Nephron (organoid): ENCODE measurements around the gene TMEM128.

Experiments
- H3K27ac Mint-ChIP-seq, 3 experiments: 2 replicates each; pipeline ENCODE4 v1.8.0; 2020; ENCODE audit warnings: mixed read lengths in 3 of 3, mild to moderate bottlenecking in 2 of 3, moderate library complexity in 1 of 3
- H3K27me3 Mint-ChIP-seq: 2 replicates; pipeline ENCODE4 v1.8.0; 2021; ENCODE audit warnings: low read depth, mild to moderate bottlenecking, moderate library complexity, mixed read lengths
- H3K36me3 Mint-ChIP-seq: 2 replicates; pipeline ENCODE4 v1.8.0; 2020; ENCODE audit warnings: low read depth, mixed read lengths
- H3K4me1 Mint-ChIP-seq: 2 replicates; pipeline ENCODE4 v1.8.0; 2020; ENCODE audit warnings: mixed read lengths
- H3K4me3 Mint-ChIP-seq, 3 experiments: 2 replicates each; pipeline ENCODE4 v1.8.0; 2020; ENCODE audit warnings: mild to moderate bottlenecking in 3 of 3, mixed read lengths in 3 of 3, moderate library complexity in 2 of 3
- H3K9me3 Mint-ChIP-seq: 2 replicates; pipeline ENCODE4 v1.8.0; 2020; ENCODE audit warnings: mixed read lengths
- TF ChIP-seq, protein P1 (sequence below), 3 experiments: fragments of 200-600 bp; sonication (generic); IDR thresholded peaks; one replicate each; pipeline ENCODE4 v1.5.0; 2021; ENCODE audit warnings: antibody characterized with exemption in 3 of 3; ENCODE audit not compliant: unreplicated experiment in 3 of 3

TMEM128 gene

DNA sequence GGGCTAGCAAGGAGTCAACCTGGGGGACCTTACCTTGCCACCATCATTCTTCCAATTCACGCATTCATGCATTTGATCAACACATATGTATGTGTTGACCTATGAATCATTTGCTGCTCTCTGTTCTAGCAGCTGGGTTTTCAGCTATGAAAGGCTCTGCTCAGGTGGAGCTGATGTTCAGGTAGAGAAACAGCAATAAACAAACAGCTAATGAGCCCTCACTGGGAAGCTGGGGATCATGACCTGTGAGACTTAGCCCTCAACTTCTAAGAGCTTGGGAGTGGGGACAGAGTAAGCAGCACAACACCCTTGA is 19.7 kb downstream of the TMEM128 start:
- TF ChIP-seq, protein P1, sequence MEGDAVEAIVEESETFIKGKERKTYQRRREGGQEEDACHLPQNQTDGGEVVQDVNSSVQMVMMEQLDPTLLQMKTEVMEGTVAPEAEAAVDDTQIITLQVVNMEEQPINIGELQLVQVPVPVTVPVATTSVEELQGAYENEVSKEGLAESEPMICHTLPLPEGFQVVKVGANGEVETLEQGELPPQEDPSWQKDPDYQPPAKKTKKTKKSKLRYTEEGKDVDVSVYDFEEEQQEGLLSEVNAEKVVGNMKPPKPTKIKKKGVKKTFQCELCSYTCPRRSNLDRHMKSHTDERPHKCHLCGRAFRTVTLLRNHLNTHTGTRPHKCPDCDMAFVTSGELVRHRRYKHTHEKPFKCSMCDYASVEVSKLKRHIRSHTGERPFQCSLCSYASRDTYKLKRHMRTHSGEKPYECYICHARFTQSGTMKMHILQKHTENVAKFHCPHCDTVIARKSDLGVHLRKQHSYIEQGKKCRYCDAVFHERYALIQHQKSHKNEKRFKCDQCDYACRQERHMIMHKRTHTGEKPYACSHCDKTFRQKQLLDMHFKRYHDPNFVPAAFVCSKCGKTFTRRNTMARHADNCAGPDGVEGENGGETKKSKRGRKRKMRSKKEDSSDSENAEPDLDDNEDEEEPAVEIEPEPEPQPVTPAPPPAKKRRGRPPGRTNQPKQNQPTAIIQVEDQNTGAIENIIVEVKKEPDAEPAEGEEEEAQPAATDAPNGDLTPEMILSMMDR (IDR thresholded peaks at IDR 0.05; ENCODE audit: unreplicated experiment in 3 of 3) = no peak
- Mint-ChIP-seq H3K36me3 (peaks cover 7% of the 10 kb centered on the region), H3K27ac (no peak overlapping the region), H3K9me3 (peaks cover 25% of the 10 kb centered on the region), H3K4me3 (no peak overlapping the region), H3K4me1 (no peaks in the 10 kb centered on the region), H3K27me3 (peaks cover 82% of the 10 kb centered on the region)

- H3K4me3 Mint-ChIP-seq = peak overlapping the region in 1 of 3 experiments; percentile 62
- no peak overlapping the region for H3K27ac Mint-ChIP-seq
- peaks cover 24% of the 10 kb centered on the region for H3K9me3 Mint-ChIP-seq
- TF ChIP-seq, protein P1 (IDR thresholded peaks at IDR 0.05; ENCODE audit: unreplicated experiment in 3 of 3) = no peak
- peaks cover 2% of the 10 kb centered on the region for H3K36me3 Mint-ChIP-seq
- H3K27me3 Mint-ChIP-seq = peaks cover 88% of the 10 kb centered on the region
- no peaks in the 10 kb centered on the region for H3K4me1 Mint-ChIP-seq
Measured at GRCh38 chr4:4227510-4228355, 20.3 kb downstream of the TMEM128 start.

DNA sequence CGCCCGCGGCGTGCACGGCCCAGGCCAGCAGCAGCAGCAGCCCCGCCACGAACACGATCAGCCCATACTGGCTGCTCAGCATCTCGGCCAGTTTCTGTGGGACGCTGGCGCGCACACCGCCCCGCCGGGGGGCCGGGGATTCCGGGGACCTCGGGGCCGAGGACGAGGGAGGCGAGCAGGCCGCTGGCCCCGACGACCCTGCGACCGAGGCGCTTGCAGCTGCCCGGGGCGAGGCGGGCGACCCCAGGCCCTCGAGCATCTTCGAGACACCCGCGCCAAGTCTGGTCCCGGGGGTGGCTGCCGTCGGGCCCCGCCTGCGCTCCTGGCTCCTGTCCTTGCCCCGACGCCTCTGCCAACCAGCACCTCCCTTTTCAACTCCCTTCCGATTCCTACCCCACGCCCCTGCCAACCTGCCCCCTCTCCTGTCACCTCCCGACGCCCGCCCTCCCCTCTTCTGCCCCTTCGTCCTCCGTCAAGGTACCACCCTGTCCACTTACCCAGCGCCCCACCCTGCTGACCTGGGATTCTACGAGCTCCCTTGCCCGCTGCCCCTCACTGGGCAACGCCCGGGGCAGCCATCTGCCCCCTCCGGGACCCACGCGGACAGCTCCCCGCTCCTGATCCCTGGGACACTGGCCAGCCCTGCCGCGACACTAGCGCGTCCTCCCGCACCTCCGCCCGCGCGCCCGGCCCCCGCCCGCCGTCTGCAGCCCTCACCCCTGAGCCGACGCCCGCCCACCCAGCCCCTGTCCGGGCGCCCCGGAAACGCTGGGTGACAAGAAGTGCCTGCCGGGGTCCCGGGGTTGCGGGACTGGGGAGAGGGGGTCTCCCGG is 21.2 kb downstream of the TMEM128 start, which contains the start of gene OTOP1:
Gene OTOP1 (minus strand): TSS at position 324 of the 833 bp plus-strand sequence. CDS start 65 bp downstream, at position 259.
- Mint-ChIP-seq H3K9me3 (peaks cover 19% of the 10 kb centered on the region), H3K4me1 (no peaks in the 10 kb centered on the region), H3K27me3 (peaks cover 94% of the 10 kb centered on the region), H3K27ac (no peak within 1 kb of the TSS), H3K4me3 (peak within 1 kb of the TSS in 1 of 3 experiments; percentile 62), H3K36me3 (no peaks in the 10 kb centered on the region)
- TF ChIP-seq, protein P1 (IDR thresholded peaks at IDR 0.05; ENCODE audit: unreplicated experiment in 3 of 3) = no peak

- no peak overlapping the region for H3K27ac Mint-ChIP-seq
- H3K4me1 Mint-ChIP-seq = no peaks in the 10 kb centered on the region
Measured at GRCh38 chr4:4225915-4226605, 22.0 kb downstream of the TMEM128 start.

GRCh38 chr4:4217113-4217512 is 30.9 kb downstream of the TMEM128 start:
- no peak overlapping the region for H3K27ac Mint-ChIP-seq
- TF ChIP-seq, protein P1 (IDR thresholded peaks at IDR 0.05; ENCODE audit: unreplicated experiment in 3 of 3) = no peak
- no peak overlapping the region for H3K4me3 Mint-ChIP-seq
- no peaks in the 10 kb centered on the region for H3K4me1 Mint-ChIP-seq
- H3K36me3 Mint-ChIP-seq = no peaks in the 10 kb centered on the region
- H3K9me3 Mint-ChIP-seq = no peaks in the 10 kb centered on the region
- peaks cover 43% of the 10 kb centered on the region for H3K27me3 Mint-ChIP-seq

More at GRCh38 chr4:4225915-4226605, 22.0 kb downstream of the TMEM128 start:
- Mint-ChIP-seq H3K27me3 (peaks cover 97% of the 10 kb centered on the region), H3K9me3 (peaks cover 18% of the 10 kb centered on the region), H3K4me3 (peak overlapping the region in 1 of 3 experiments; percentile 47), H3K36me3 (no peaks in the 10 kb centered on the region)
- TF ChIP-seq, protein P1 (IDR thresholded peaks at IDR 0.05; ENCODE audit: unreplicated experiment in 3 of 3) = no peak
